ENCODE measurements around the gene GRSF1.
"Not testable (repeated sequence)": the region's sequence is repeated elsewhere in the genome, so short reads cannot be mapped to it uniquely, and the experiment has no call there.

The GRSF1 gene

GRCh38 chr4:70833675-70834074 is 6.0 kb downstream of the GRSF1 start:
- DNase-seq = no peak

GRCh38 chr4:70831293-70831692 is 8.4 kb downstream of the GRSF1 start:
- DNase-seq = no peak

GRCh38 chr4:70830054-70830453 is 9.6 kb downstream of the GRSF1 start:
- no peak for DNase-seq

GRCh38 chr4:70829492-70829891 is 10.2 kb downstream of the GRSF1 start:
- DNase-seq = no peak

- no peak for DNase-seq
These were observed 10.7 kb downstream of the GRSF1 start for GRCh38 chr4:70829015-70829414.

GRCh38 chr4:70818921-70819320 is 20.8 kb downstream of the GRSF1 start:
- no peak for DNase-seq

GRCh38 chr4:70818173-70818855 is 21.4 kb downstream of the GRSF1 start:
- peak; percentile 34 for DNase-seq

GRCh38 chr4:70816894-70817293 is 22.8 kb downstream of the GRSF1 start:
- DNase-seq = no peak

GRCh38 chr4:70815370-70815769 is 24.3 kb downstream of the GRSF1 start:
- DNase-seq = no peak

GRCh38 chr4:70808151-70808550 is 31.5 kb downstream of the GRSF1 start:
- peak; percentile 49 for DNase-seq

GRCh38 chr4:70802928-70803580 is 36.6 kb downstream of the GRSF1 start:
- DNase-seq = no peak

GRCh38 chr4:70801265-70801809 is 38.4 kb downstream of the GRSF1 start:
- no peak for DNase-seq

- no peak for DNase-seq
These were observed 46.1 kb downstream of the GRSF1 start for GRCh38 chr4:70793626-70794025.

- no peak for DNase-seq
These were observed 51.0 kb downstream of the GRSF1 start for GRCh38 chr4:70788733-70789132.

GRCh38 chr4:70787496-70787895 is 52.2 kb downstream of the GRSF1 start:
- DNase-seq = no peak

GRCh38 chr4:70783096-70783495 is 56.6 kb downstream of the GRSF1 start:
- no peak for DNase-seq

GRCh38 chr4:70778888-70779422 is 60.7 kb downstream of the GRSF1 start:
- DNase-seq = no peak

- DNase-seq = peak; percentile 51
These were observed 66.6 kb downstream of the GRSF1 start for GRCh38 chr4:70772929-70773555.

- DNase-seq = not testable (repeated sequence)
These were observed 70.3 kb downstream of the GRSF1 start for GRCh38 chr4:70769396-70769795.

GRCh38 chr4:70768301-70768948 is 71.3 kb downstream of the GRSF1 start:
- DNase-seq = no peak

Measured in hematopoietic multipotent progenitor cell treated with erythropoietin and hydrocortisone succinate and interleukin-3 and kit ligand, for 4 days (in vitro differentiated cells).